GM18526 (cell line): ENCODE results near the gene LCORL.

Experiments
- POLR2A ChIP-seq: IDR thresholded peaks from 3 replicates; pipeline ENCODE4 v1.6.1; 2011; ENCODE audit not compliant: insufficient read length; ENCODE audit errors: extremely low read depth

Gene LCORL

GRCh38 chr4:17915439-17915838, 106.1 kb downstream of the LCORL start:
- TF ChIP-seq POLR2A: no peak

- no peak for TF ChIP-seq POLR2A
Measured at GRCh38 chr4:17912011-17912410, 109.5 kb downstream of the LCORL start.

- TF ChIP-seq POLR2A: no peak
Measured at GRCh38 chr4:17911608-17912007, 109.9 kb downstream of the LCORL start.

- no peak for TF ChIP-seq POLR2A
Measured at GRCh38 chr4:17898553-17899055, 123.0 kb downstream of the LCORL start.

- no peak for TF ChIP-seq POLR2A
Measured at GRCh38 chr4:17895481-17895880, 126.1 kb downstream of the LCORL start.

- TF ChIP-seq POLR2A: no peak
Measured at GRCh38 chr4:17894421-17894820, 127.1 kb downstream of the LCORL start.

GRCh38 chr4:17889692-17890091, 131.9 kb downstream of the LCORL start:
- no peak for TF ChIP-seq POLR2A

- no peak for TF ChIP-seq POLR2A
Measured at GRCh38 chr4:17884511-17884910, 137.0 kb downstream of the LCORL start.

- no peak for TF ChIP-seq POLR2A
Measured at GRCh38 chr4:17884063-17884462, 137.5 kb downstream of the LCORL start.

GRCh38 chr4:17877661-17878060, 143.9 kb downstream of the LCORL start:
- no peak for TF ChIP-seq POLR2A

- TF ChIP-seq POLR2A: no peak
Measured at GRCh38 chr4:17876943-17877342, 144.6 kb downstream of the LCORL start.

GRCh38 chr4:17875402-17876070, 146.0 kb downstream of the LCORL start:
- no peak for TF ChIP-seq POLR2A

GRCh38 chr4:17869327-17869726, 152.2 kb downstream of the LCORL start:
- TF ChIP-seq POLR2A: no peak

- TF ChIP-seq POLR2A: no peak
Measured at GRCh38 chr4:17867276-17867675, 154.3 kb downstream of the LCORL start.

- no peak for TF ChIP-seq POLR2A
Measured at GRCh38 chr4:17866810-17867209, 154.7 kb downstream of the LCORL start.

- TF ChIP-seq POLR2A: no peak
Measured at GRCh38 chr4:17865866-17866363, 155.6 kb downstream of the LCORL start.

GRCh38 chr4:17859793-17860406, 161.7 kb downstream of the LCORL start:
- no peak for TF ChIP-seq POLR2A

- TF ChIP-seq POLR2A: no peak
Measured at GRCh38 chr4:17854036-17854435, 167.5 kb downstream of the LCORL start.
